CD1c-positive myeloid dendritic cell (primary cell): ENCODE results near the gene HLA-DMB.
"Not testable (repeated sequence)": the region's sequence is repeated elsewhere in the genome, so short reads cannot be mapped to it uniquely, and the experiment has no call there.

Experiments
- DNase-seq: peaks from one replicate; pipeline ENCODE4 v3.0.0-alpha.2; 2016; ENCODE audit errors: extremely low spot score

Gene HLA-DMB

GRCh38 chr6:32950010-32950409, 9.2 kb upstream of the HLA-DMB start:
- no peak for DNase-seq

GRCh38 chr6:32949113-32949512, 8.3 kb upstream of the HLA-DMB start:
- DNase-seq: no peak

- peak; percentile 61 for DNase-seq
Observed at GRCh38 chr6:32947552-32948465, 7.0 kb upstream of the HLA-DMB start.

- no peak for DNase-seq
Observed at GRCh38 chr6:32946893-32947292, 6.1 kb upstream of the HLA-DMB start.

GRCh38 chr6:32945953-32946352, 5.1 kb upstream of the HLA-DMB start:
- DNase-seq: no peak

- peak; percentile 95 for DNase-seq
Observed at GRCh38 chr6:32945108-32945760, 4.4 kb upstream of the HLA-DMB start.

- DNase-seq: peak; percentile 93
Observed at GRCh38 chr6:32943864-32944649, 3.2 kb upstream of the HLA-DMB start.

- not testable (repeated sequence) for DNase-seq
Observed at GRCh38 chr6:32942555-32943123, 1.8 kb upstream of the HLA-DMB start.

GRCh38 chr6:32941214-32941768, 463 bp upstream of the HLA-DMB start:
- DNase-seq: peak; percentile 82

GRCh38 chr6:32938494-32938893, 2.3 kb downstream of the HLA-DMB start:
- no peak for DNase-seq

- DNase-seq: peak; percentile 83
Observed at GRCh38 chr6:32937230-32937633, 3.6 kb downstream of the HLA-DMB start.

GRCh38 chr6:32936239-32937152, 4.3 kb downstream of the HLA-DMB start:
- DNase-seq: peak; percentile 83

- DNase-seq: no peak
Observed at GRCh38 chr6:32935551-32936238, 5.1 kb downstream of the HLA-DMB start.

GRCh38 chr6:32933661-32934085, 7.2 kb downstream of the HLA-DMB start:
- peak; percentile 86 for DNase-seq

GRCh38 chr6:32932132-32932868, 8.5 kb downstream of the HLA-DMB start:
- DNase-seq: no peak

- no peak for DNase-seq
Observed at GRCh38 chr6:32931211-32931610, 9.6 kb downstream of the HLA-DMB start.

GRCh38 chr6:32922083-32922482, 18.7 kb downstream of the HLA-DMB start:
- DNase-seq: no peak

GRCh38 chr6:32920715-32921114, 20.1 kb downstream of the HLA-DMB start:
- DNase-seq: peak; percentile 66

- DNase-seq: no peak
Observed at GRCh38 chr6:32912951-32913350, 27.9 kb downstream of the HLA-DMB start.
